ENCODE results near the gene WRAP73. TPM values are rescaled to one million over a fixed set of nuclear protein-coding genes. Genes with fewer than 3 reads are reported as not detected.

The WRAP73 gene, protein sequence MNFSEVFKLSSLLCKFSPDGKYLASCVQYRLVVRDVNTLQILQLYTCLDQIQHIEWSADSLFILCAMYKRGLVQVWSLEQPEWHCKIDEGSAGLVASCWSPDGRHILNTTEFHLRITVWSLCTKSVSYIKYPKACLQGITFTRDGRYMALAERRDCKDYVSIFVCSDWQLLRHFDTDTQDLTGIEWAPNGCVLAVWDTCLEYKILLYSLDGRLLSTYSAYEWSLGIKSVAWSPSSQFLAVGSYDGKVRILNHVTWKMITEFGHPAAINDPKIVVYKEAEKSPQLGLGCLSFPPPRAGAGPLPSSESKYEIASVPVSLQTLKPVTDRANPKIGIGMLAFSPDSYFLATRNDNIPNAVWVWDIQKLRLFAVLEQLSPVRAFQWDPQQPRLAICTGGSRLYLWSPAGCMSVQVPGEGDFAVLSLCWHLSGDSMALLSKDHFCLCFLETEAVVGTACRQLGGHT
- total RNA-seq (10 to 100 TPM in 8 of 9 donors, 1 to 10 TPM in 1; 5.1 to 22.6 (median 17.8) TPM), polyA plus RNA-seq (10 to 100 TPM in 2 of 3 donors, 1 to 10 TPM in 1; 8.2 to 29.6 (median 22.8) TPM)
- long read RNA-seq, donor 1, partial matches to known transcripts, result 0 of 6 reads
- long read RNA-seq, donor 1, other reads (novel, unspliced or antisense), result 0 of 6 reads
- long read RNA-seq, donor 2, partial matches to known transcripts, result 5 of 6 reads
- long read RNA-seq, donor 2, other reads (novel, unspliced or antisense), result 0 of 6 reads
- long read RNA-seq, donor 3, partial matches to known transcripts, result 0 of 1 reads
- long read RNA-seq, donor 3, other reads (novel, unspliced or antisense), result 0 of 1 reads
- long read RNA-seq, donor 4, transcript WRAP73-201 (12 exons, 1,665 nt), result major isoform, 12 of 16 reads
- long read RNA-seq, donor 4, partial matches to known transcripts, result 0 of 16 reads
- long read RNA-seq, donor 4, other reads (novel, unspliced or antisense), result 3 of 16 reads
- long read RNA-seq, donor 5, transcript WRAP73-201 (12 exons, 1,665 nt), result major isoform, 50 of 68 reads
- long read RNA-seq, donor 5, partial matches to known transcripts, result 2 of 68 reads
- long read RNA-seq, donor 5, other reads (novel, unspliced or antisense), result 12 of 68 reads
- long read RNA-seq, donor 6, transcript WRAP73-201 (12 exons, 1,665 nt), result major isoform, 8 of 10 reads
- long read RNA-seq, donor 6, partial matches to known transcripts, result 1 of 10 reads
- long read RNA-seq, donor 6, other reads (novel, unspliced or antisense), result 0 of 10 reads
- long read RNA-seq, donor 7, partial matches to known transcripts, result 0 of 2 reads
- long read RNA-seq, donor 7, other reads (novel, unspliced or antisense), result 0 of 2 reads
- long read RNA-seq, donor 8, partial matches to known transcripts, result 10 of 15 reads
- long read RNA-seq, donor 8, other reads (novel, unspliced or antisense), result 0 of 15 reads
- long read RNA-seq, donor 9, partial matches to known transcripts, result 0 of 3 reads
- long read RNA-seq, donor 9, other reads (novel, unspliced or antisense), result 0 of 3 reads
- long read RNA-seq, donor 10, partial matches to known transcripts, result 7 of 9 reads
- long read RNA-seq, donor 10, other reads (novel, unspliced or antisense), result 0 of 9 reads

- H3K27ac ChIP-seq, result no peak within 1 kb of the TSS
- peaks cover 38% of the 10 kb centered on the region for H3K27me3 ChIP-seq
- intact Hi-C loops (cut with DNase I), result no loop called here
- no peaks in the 10 kb centered on the region for H3K9me3 ChIP-seq (replicated peaks in 1 of 3)
- peak within 1 kb of the TSS in 3 of 4 donors; percentile 76 to 86 (median 76) for H3K4me3 ChIP-seq
- peaks cover 7 to 35% of the 10 kb centered on the region in 2 donors for H3K4me1 ChIP-seq (replicated peaks in 1 of 2)
- TF ChIP-seq, protein P1, sequence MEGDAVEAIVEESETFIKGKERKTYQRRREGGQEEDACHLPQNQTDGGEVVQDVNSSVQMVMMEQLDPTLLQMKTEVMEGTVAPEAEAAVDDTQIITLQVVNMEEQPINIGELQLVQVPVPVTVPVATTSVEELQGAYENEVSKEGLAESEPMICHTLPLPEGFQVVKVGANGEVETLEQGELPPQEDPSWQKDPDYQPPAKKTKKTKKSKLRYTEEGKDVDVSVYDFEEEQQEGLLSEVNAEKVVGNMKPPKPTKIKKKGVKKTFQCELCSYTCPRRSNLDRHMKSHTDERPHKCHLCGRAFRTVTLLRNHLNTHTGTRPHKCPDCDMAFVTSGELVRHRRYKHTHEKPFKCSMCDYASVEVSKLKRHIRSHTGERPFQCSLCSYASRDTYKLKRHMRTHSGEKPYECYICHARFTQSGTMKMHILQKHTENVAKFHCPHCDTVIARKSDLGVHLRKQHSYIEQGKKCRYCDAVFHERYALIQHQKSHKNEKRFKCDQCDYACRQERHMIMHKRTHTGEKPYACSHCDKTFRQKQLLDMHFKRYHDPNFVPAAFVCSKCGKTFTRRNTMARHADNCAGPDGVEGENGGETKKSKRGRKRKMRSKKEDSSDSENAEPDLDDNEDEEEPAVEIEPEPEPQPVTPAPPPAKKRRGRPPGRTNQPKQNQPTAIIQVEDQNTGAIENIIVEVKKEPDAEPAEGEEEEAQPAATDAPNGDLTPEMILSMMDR (IDR thresholded peaks at IDR 0.05), result peak in 1 of 6 experiments; percentile 14
- TF ChIP-seq POLR2A (IDR thresholded peaks at IDR 0.05), result peak; percentile 59 to 61
- peaks cover 0 to 12% of the 10 kb centered on the region in 2 donors for H3K36me3 ChIP-seq (replicated peaks in 1 of 2)
- DNase-seq, result peak; percentile 83 to 96 (median 87)
- WGBS, 4 donors, result 3 to 14% (median 4%) methylated on average over 9 to 60 of the region's 60 CpGs
Measured at GRCh38 chr1:3649342-3650247, at the start of gene WRAP73. Gene WRAP73 (minus strand): TSS chr1:3650103. CDS start chr1:3649999, 104 bp downstream.

DNA sequence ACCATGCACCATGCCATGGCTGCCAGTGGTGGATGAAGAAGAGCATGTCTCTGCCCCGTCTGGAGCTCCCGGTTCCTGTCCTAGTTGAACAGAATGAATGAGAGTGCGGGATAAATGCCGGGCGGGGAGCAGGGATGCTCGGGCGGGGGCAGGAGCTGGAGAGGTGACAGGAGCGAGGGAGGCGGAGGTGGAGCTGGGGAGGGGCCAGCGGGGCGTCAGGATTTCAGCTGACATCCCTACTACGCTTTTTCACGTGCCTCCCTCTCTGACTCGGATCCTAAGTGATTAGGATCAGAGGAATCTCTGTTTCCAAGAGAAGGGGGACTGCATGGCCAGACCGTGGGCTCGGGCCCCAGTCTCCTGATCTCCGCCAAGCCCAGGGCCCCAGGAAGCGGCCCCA is 49.7 kb upstream of the WRAP73 start:
- no peak overlapping the region for H3K4me3 ChIP-seq
- TF ChIP-seq POLR2A (IDR thresholded peaks at IDR 0.05), result no peak
- TF ChIP-seq, protein P1 (IDR thresholded peaks at IDR 0.05), result no peak
- WGBS, 4 donors, result 49 to 65% (median 56%) methylated on average over 15 to 18 of the region's 18 CpGs
- H3K27ac ChIP-seq, result no peak overlapping the region
- DNase-seq, result no peak
- intact Hi-C loops (cut with DNase I), result no loop called here
- H3K9me3 ChIP-seq (replicated peaks in 1 of 3), result no peaks in the 10 kb centered on the region
- H3K36me3 ChIP-seq (replicated peaks in 1 of 2), result no peaks in the 10 kb centered on the region
- no peaks in the 10 kb centered on the region for H3K4me1 ChIP-seq (replicated peaks in 1 of 2)
- no peaks in the 10 kb centered on the region for H3K27me3 ChIP-seq

- intact Hi-C loops (cut with DNase I), result no loop called here
- DNase-seq, result no peak
- WGBS, 4 donors, result 77 to 89% (median 88%) methylated on average over 17 to 29 of the region's 29 CpGs
- Histone ChIP-seq H3K4me3 (no peak overlapping the region), H3K36me3 (replicated peaks in 1 of 2) (no peaks in the 10 kb centered on the region), H3K27me3 (no peaks in the 10 kb centered on the region), H3K27ac (no peak overlapping the region), H3K4me1 (replicated peaks in 1 of 2) (no peaks in the 10 kb centered on the region), H3K9me3 (replicated peaks in 1 of 3) (no peaks in the 10 kb centered on the region)
- no peak for TF ChIP-seq POLR2A (IDR thresholded peaks at IDR 0.05)
- TF ChIP-seq, protein P1 (IDR thresholded peaks at IDR 0.05), result no peak
Measured at GRCh38 chr1:3698660-3699408, 48.9 kb upstream of the WRAP73 start.

All from adrenal gland (tissue), 19 donors.